ENCODE measurements around the gene DOCK3.
"Not testable (repeated sequence)": the region's sequence is repeated elsewhere in the genome, so short reads cannot be mapped to it uniquely, and the experiment has no call there.

The DOCK3 gene

GRCh38 chr3:51340989-51341636 lies 666.4 kb downstream of the DOCK3 start:
- no peak for DNase-seq

- DNase-seq: no peak
Observed at GRCh38 chr3:51343918-51344687, 669.4 kb downstream of the DOCK3 start.

DNA sequence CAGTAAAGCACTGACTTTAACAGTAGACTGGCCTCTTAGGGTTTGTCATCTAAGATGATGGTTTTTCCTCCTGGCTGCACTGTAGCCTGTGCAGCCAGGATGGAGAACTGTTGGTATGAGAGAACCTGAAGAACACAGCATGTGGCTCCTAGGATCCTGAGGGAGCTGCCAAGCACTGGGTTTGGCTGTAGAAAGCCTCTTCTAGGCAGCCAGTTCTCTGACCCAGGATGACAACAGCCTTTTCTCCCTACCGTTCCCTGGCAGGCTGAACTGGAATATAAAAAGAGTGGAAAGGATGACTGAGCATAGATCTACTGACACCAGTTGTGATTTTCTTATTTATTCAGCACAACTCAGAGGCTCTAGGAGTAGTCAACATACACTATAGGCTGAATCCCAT lies 676.0 kb downstream of the DOCK3 start:
- DNase-seq: no peak

DNA sequence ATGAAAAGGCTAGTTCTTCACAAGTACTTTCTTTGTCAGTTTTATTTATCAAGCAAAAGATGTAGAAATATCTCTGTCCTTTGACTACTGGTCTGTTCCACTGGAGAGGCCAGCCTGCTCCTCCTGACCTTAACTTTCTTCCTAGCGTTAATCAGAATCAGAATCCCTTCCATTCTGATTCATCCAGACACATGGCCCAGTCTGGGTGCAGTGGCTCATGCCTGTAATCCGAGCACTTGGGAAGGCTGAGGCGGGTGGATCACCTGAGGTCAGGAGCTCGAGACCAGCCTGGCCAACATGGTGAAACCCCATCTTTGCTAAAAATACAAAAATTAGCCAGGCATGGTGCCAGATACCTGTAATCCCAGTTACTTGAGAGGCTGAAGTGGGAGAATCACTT lies 678.4 kb downstream of the DOCK3 start:
- no peak for DNase-seq

DNA sequence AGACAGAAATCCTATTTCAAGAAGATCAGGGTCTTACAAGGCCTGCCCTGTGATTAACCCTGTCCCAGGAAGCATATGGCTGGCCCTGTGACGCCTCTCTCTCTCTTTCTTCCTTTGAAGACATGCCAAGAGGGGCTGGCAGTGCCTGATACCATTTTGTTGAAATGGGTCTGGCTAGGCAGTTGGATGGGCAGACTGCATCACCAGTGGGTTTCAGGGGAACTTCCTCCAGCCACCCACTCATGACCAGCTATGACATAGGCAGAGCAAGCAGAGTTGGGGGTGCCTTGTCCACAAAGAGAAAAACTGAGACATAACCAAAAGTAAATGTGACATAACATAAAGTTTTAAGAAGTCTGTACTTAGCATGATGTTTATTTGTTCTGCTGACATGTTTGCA lies 679.0 kb downstream of the DOCK3 start:
- DNase-seq: no peak

DNA sequence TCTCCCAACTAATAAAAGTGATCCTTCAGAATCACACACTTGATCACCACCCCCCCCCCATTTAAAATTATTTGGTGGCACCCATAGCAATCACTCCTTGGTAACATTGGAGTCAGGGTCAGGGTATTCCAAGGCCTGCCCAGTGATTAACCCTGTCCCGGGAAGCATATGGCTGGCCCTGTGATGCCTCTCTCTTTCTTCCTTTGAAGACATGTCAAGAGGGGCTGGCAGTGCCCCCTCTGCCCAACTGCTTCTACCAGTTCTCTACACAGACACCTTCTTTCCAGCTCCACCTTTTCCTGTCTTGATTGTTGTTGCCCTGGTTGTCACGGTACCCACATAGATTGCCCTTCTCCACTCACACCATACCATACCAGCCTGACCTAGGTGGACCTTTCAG lies 679.4 kb downstream of the DOCK3 start:
- no peak for DNase-seq

DNA sequence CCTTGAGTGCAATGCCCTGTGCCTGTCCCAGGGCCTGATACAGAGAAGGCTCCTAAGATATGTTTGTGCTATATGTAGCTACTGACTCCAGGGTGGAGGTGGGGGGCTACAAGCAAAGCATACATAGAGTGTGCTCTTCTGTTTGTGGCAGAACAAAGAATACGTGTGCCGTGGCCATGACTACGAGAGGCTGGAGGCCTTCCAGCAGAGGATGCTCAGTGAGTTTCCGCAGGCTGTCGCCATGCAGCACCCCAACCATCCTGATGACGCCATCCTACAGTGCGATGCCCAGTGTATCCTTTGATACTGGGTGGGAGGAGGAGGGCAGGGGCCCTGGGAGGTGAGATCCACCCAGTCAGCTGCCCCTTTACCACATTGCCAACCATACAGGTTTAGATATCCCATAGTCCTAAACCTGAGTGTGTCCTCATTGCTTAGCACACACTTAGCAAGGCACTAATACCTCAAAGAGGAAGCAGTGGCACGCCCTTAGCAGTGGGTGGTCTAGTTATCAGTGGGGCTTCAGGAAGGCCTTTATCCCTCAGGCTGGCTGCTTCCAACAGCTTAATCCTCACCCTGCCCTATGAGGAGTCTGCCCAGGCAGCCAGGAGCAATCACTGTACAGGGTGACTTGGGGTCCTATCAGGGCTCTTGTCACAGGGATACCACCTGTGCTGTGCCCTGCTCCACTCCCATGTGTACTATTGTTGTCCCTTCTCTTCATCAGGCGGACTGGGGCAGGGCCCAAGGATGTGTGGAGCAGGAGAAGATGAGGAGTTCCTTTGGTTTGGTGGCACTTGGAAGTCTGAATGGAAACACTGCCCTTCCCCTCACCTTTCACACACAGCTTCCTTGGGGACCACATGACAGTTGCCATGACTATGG lies 680.2 kb downstream of the DOCK3 start:
- no peak for DNase-seq

GRCh38 chr3:51355891-51356578 lies 681.3 kb downstream of the DOCK3 start:
- DNase-seq: no peak

GRCh38 chr3:51357856-51358255 lies 683.1 kb downstream of the DOCK3 start:
- DNase-seq: no peak

GRCh38 chr3:51358981-51359380 lies 684.3 kb downstream of the DOCK3 start:
- DNase-seq: no peak

DNA sequence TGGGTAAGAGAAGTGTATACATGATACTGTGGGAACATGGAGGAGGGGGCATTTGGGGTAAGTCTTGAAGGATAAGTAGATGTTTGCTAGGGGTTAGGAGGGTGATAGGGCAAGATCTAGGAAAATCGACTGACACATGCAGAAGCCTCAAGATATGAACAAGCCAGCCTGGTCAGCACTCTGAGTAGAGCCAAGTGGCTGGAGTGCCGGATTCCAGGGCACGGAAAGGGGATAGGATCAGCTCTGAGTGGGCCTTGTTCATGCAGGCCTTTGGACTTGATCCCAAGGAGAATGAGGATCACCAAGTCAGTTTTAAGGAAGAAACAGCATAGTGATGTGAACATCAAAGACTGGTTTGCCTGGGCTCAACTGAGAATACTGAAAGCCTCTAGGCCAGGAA lies 686.1 kb downstream of the DOCK3 start:
- no peak for DNase-seq

DNA sequence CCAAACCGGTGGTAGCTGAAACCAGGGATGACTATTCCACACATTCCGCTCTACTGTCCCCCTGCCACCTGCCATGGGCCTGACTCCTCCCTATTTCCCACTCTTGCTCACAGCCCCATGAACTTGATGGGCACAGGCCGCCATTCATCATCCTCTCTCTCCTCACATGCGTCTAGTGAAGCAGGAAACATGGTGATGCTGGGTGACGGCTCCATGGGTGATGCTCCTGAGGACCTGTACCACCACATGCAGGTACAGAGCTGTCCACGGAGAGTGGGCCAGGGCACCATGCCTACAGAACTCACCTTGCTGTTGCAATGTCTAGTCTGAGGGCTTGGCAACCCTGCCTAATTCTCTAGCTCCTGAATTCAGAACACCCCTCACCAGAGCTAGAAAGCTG lies 687.0 kb downstream of the DOCK3 start:
- DNase-seq: no peak

DNA sequence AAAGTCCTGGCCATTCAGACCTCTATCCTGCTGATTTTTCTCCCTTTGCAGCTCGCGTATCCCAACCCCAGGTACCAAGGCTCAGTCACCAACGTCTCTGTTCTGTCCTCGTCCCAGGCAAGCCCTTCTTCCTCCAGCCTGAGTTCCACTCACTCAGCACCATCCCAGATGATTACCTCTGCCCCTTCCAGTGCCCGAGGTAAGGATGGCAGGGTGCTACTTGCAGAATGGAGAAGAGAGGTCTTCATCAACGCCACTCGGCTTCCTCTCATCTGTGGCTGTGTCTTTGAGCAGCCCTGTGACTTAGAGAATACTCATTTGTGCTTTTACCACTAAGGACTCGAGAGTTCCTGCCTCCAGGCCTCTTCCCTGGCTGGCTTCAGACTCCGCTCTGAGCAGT lies 687.7 kb downstream of the DOCK3 start:
- DNase-seq: no peak

- not testable (repeated sequence) for DNase-seq
Observed at GRCh38 chr3:51368276-51368675, 693.5 kb downstream of the DOCK3 start.

GRCh38 chr3:51371943-51372557 lies 697.3 kb downstream of the DOCK3 start:
- peak; percentile 6 for DNase-seq

DNA sequence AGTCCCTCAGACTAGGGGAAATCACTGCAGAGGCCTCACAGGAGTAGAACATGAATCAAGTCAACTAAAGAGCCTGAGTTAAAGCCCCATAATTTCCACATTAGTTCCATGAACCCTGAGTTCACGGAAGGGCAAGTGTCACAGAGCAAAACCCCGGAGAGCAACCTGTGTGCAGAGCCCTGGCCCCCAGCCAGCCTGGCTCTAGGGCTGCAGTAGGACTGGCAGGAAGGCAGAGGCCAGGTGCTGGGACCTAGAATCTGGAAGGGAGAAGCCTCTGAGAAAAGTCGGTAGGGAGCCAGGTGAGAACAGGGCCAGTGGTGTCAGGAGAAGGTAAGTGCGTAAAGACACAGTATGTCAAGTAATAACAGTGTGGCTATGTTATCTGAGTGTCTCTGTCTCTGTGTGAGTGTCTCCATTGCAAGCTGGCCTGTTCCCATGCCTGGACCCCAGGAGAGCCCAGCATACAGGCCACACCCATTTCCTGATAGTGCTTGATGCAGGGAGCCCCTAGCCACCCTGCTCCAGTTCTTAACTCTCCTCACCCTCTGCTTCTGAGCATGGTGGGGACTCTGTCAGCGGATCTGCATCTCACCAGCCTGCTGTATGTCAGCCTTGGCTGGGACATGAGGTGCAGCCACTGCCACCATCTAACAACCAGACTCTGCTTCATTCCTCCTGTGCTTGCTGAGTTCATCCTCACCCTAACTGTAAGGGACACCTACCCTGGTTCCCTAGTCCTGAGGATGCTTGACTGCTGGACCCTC lies 699.1 kb downstream of the DOCK3 start:
- no peak for DNase-seq

DNA sequence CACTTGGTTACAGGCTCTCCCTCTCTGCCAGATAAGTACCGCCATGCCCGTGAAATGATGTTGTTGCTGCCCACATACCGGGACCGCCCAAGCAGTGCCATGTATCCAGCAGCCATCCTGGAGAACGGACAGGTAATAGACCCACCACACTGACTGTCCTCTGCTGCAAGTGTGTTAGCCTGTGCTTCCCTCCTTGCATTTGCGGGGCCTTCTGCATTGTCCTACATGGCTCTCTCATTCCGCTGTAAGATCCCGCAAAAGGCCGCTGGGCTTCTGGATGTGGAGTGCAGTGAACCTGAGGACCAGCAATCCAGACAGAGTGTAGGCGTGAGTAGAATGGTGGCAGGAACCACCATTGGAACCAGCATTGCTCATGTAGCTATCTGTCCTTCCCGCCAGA lies 699.7 kb downstream of the DOCK3 start:
- no peak for DNase-seq

DNA sequence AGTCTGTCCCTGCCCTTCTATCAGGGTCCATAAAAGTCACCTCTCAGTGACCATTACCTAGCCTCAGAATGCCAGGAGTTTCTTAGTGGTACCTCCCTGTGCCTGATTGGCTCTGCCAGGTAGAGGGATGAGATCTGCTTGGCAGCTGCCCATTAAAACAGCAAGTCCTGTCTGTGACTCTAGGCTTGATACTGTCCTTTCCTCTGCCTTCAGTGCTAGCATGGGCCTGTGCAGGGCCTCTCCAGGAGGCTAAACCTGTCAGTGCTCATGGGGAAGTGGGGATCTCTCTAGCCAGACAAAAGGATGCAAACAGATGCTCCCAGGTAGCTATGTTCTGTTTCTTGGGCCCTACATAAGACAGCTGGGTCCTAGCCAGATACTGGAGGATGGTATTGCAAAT lies 700.4 kb downstream of the DOCK3 start:
- DNase-seq: no peak

DNA sequence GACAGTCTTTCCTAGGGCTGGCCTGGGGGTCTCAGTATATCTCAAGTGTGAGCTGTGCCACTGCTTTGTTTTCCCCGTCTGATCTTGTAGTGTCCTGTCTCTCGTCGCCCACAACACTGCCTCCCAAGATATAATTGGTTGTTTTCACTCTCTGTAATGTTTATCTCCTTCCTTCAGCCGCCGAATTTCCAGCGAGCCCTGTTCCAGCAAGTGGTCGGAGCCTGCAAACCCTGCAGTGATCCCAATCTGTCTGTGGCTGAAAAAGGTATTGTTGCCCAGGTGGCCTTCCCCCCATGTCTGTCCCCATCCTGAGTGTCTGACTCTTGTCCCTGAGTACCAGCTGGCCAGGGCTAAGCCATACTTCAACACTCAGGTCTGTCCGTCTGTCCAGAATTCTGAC lies 700.8 kb downstream of the DOCK3 start:
- no peak for DNase-seq

DNA sequence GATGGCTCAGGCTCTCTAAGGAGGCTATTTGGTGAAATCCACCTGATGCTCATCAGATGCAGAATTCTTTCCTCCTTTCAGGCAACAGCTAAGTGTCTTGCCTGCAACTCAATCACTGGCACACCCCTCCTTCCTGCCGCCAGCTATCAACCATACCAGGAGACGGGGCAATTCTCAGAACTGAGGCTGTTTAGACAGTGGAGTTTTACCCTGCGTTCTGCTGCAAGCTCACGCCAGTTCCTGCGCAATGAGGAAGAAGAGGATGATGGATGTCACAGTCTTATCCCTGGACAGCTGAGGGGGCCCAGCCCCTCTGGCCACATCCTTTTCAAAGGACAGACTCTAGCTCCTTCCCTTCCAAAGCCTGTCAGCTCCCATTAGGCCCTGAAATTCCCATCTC lies 703.3 kb downstream of the DOCK3 start:
- DNase-seq: no peak

- no peak for DNase-seq
Observed at GRCh38 chr3:51378726-51379125, 704.0 kb downstream of the DOCK3 start.

DNA sequence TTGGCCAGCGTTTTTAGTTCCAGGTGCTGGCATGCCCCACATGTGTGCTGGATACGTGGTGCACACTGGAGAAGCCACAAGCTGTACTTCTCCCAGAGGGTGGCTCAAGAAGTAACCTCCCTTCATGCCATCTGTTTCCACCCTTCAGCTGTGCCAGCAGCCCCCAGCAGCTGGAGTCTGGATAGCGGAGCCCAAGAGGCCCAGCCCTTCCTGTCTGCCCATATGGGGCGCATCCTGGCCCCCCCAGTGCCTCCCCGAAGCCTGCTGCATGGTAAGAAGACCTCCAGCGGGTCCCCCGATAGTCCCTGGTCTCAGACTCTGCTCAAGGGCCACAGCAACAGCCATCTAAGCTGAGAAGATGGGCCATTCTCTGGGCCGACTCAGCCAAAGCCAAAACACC lies 704.6 kb downstream of the DOCK3 start:
- no peak for DNase-seq
